Uterus (tissue), 2 donors: Measurements from ENCODE around the gene PRKN.

Experiments
- CTCF ChIP-seq, 4 experiments: fragments of 200-600 bp in 2 of 4; fragments of 450-650 bp in 2 of 4; sonication (generic) in 2 of 4; IDR thresholded peaks; one replicate each; pipeline ENCODE4 v1.5.1; 2016 to 2019; ENCODE audit warnings: antibody characterized with exemption in 4 of 4, mild to moderate bottlenecking in 2 of 4, moderate library complexity in 1 of 4
- POLR2A ChIP-seq, 2 donors: fragments of 450-650 bp; IDR thresholded peaks; one replicate each; pipeline ENCODE4 v1.6.1; 2016; ENCODE audit warnings: antibody characterized with exemption in 2 of 2, mild to moderate bottlenecking in 1 of 2, moderate library complexity in 1 of 2

- TF ChIP-seq CTCF (IDR thresholded peaks at IDR 0.05) (no peak), POLR2A (IDR thresholded peaks at IDR 0.05) (no peak)
Observed at GRCh38 chr6:162680367-162680766, 47.2 kb downstream of the PRKN start.
